ENCODE results near the gene COL25A1. TPM values are rescaled to one million over a fixed set of nuclear protein-coding genes. Genes with fewer than 3 reads are reported as not detected.
"Not testable (repeated sequence)": the region's sequence is repeated elsewhere in the genome, so short reads cannot be mapped to it uniquely, and the experiment has no call there.

Gene COL25A1
- total and polyA plus RNA-seq, 2 donors: 0.75 to 1.5 TPM

DNA sequence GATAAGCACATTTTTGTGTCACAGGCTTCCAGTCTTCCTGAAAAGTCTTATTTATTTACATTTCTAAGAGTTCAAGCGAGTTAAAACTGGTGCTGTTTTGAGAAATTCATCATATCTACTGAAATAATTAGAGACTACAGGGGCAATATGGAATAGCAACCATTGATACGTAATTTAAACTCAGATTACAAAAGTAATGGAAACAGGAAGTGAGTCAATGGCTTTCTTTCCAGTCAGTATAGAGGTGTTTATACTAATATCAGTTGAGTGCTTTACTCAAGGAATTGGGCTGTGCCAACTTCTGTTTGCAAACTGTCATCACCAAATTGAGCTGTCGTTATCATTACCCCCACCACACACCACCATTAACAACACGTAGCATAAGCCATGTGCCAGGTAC, 222.7 kb downstream of the COL25A1 start:
- no peaks in the 10 kb centered on the region for H3K27me3 ChIP-seq (ENCODE audit: control insufficient read depth in 2 of 2, insufficient read depth in 1 of 2, low read length in 1 of 2)
- WGBS: 95% methylated on average over 4 of the region's 4 CpGs
- no peaks in the 10 kb centered on the region for H3K9me3 ChIP-seq (ENCODE audit: control insufficient read depth in 2 of 2, insufficient read depth in 1 of 2, low read length in 1 of 2)
- no peak overlapping the region for H3K27ac ChIP-seq (ENCODE audit: low read depth in 1 of 2, low read length in 1 of 2)
- no peak for DNase-seq (ENCODE audit: low read depth in 6 of 9, low spot score in 9 of 9)
- no peaks in the 10 kb centered on the region for H3K4me1 ChIP-seq (ENCODE audit: control insufficient read depth in 2 of 2, insufficient read depth in 2 of 2, low read length in 2 of 2)
- H3K4me3 ChIP-seq (ENCODE audit: low read length in 2 of 2): no peak overlapping the region
- H3K36me3 ChIP-seq (ENCODE audit: control insufficient read depth in 2 of 2, insufficient read depth in 2 of 2, low read length in 1 of 2): no peaks in the 10 kb centered on the region

DNA sequence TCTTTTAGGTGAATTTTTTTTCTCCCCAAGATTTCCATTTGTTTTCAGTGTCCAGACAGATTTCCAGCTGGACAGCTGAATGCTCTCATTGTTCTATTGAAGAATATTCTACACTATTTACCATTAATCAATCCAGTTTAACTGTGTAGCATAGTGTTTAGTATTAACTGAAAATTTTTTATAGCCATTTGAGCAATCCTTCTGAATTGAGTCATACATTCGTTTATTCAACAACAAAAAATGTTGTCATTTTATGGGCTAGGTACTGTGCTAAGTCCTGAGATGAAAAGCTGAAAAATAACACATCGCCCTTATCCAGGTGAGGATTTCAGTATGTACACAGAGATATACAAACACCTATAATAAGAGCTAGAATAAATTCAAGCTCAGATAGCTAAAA, 223.3 kb downstream of the COL25A1 start:
- H3K27me3 ChIP-seq (ENCODE audit: control insufficient read depth in 2 of 2, insufficient read depth in 1 of 2, low read length in 1 of 2): no peaks in the 10 kb centered on the region
- no peaks in the 10 kb centered on the region for H3K9me3 ChIP-seq (ENCODE audit: control insufficient read depth in 2 of 2, insufficient read depth in 1 of 2, low read length in 1 of 2)
- H3K36me3 ChIP-seq (ENCODE audit: control insufficient read depth in 2 of 2, insufficient read depth in 2 of 2, low read length in 1 of 2): no peaks in the 10 kb centered on the region
- no peak for DNase-seq (ENCODE audit: low read depth in 6 of 9, low spot score in 9 of 9)
- H3K4me1 ChIP-seq (ENCODE audit: control insufficient read depth in 2 of 2, insufficient read depth in 2 of 2, low read length in 2 of 2): no peaks in the 10 kb centered on the region
- 93% methylated on average over 2 of the region's 2 CpGs for WGBS
- H3K27ac ChIP-seq (ENCODE audit: low read depth in 1 of 2, low read length in 1 of 2): no peak overlapping the region
- H3K4me3 ChIP-seq (ENCODE audit: low read length in 2 of 2): no peak overlapping the region

DNA sequence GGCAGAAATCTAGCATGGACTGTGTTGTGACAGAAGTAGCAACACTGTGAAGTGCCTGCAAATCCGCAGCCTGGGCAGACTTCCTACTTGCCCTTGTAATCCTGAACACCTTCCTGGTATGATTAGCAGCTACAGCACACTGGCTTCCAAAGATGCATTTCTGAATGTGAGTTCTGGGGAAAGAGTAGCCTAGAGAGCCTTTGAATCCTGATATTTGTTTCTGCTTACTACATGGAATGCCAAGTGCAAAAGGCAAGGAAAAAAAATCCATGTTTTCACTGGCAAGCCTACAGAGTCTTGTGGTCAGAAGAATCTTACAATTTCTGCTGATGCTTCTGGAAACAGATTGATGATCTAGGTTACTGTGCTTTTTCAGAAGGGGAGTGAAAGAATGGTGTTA, 223.7 kb downstream of the COL25A1 start:
- no peak for DNase-seq (ENCODE audit: low read depth in 6 of 9, low spot score in 9 of 9)
- 97% methylated on average over 1 of the region's 1 CpG for WGBS
- H3K27ac ChIP-seq (ENCODE audit: low read depth in 1 of 2, low read length in 1 of 2): no peak overlapping the region

GRCh38 chr4:109077505-109077904, 225.0 kb downstream of the COL25A1 start:
- DNase-seq (ENCODE audit: low read depth in 6 of 9, low spot score in 9 of 9): no peak
- Histone ChIP-seq H3K27me3 (ENCODE audit: control insufficient read depth in 2 of 2, insufficient read depth in 1 of 2, low read length in 1 of 2) (no peaks in the 10 kb centered on the region), H3K27ac (ENCODE audit: low read depth in 1 of 2, low read length in 1 of 2) (no peak overlapping the region), H3K4me1 (ENCODE audit: control insufficient read depth in 2 of 2, insufficient read depth in 2 of 2, low read length in 2 of 2) (no peaks in the 10 kb centered on the region), H3K36me3 (ENCODE audit: control insufficient read depth in 2 of 2, insufficient read depth in 2 of 2, low read length in 1 of 2) (no peaks in the 10 kb centered on the region), H3K4me3 (ENCODE audit: low read length in 2 of 2) (no peak overlapping the region), H3K9me3 (ENCODE audit: control insufficient read depth in 2 of 2, insufficient read depth in 1 of 2, low read length in 1 of 2) (peaks cover 0 to 3% of the 10 kb centered on the region in 2 donors)
- WGBS: 98% methylated on average over 3 of the region's 3 CpGs

More for the DNA sequence above, 223.7 kb downstream of the COL25A1 start:
- Histone ChIP-seq H3K9me3 (ENCODE audit: control insufficient read depth in 2 of 2, insufficient read depth in 1 of 2, low read length in 1 of 2) (no peaks in the 10 kb centered on the region), H3K36me3 (ENCODE audit: control insufficient read depth in 2 of 2, insufficient read depth in 2 of 2, low read length in 1 of 2) (no peaks in the 10 kb centered on the region), H3K4me3 (ENCODE audit: low read length in 2 of 2) (no peak overlapping the region), H3K27me3 (ENCODE audit: control insufficient read depth in 2 of 2, insufficient read depth in 1 of 2, low read length in 1 of 2) (no peaks in the 10 kb centered on the region), H3K4me1 (ENCODE audit: control insufficient read depth in 2 of 2, insufficient read depth in 2 of 2, low read length in 2 of 2) (no peaks in the 10 kb centered on the region)

DNA sequence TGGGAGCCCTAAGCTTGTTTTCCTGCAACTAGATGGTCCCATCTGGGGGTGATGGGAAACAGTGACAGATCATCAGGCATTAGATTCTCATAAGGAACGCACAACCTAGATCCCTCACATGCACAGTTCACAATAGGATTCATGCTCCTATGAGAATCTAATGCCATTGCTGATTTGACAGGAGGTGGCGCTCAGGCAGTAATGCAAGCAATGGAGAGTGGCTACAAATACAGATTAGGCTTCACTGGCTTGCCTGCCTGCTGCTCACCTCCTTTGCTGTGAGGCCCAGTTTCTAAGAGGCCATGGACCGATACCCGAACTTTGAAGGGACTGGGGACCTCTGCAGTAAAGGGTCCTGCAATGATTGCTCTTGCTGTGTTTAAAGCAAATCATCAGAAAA, 225.7 kb downstream of the COL25A1 start:
- not testable (repeated sequence) for H3K27me3 ChIP-seq (ENCODE audit: control insufficient read depth in 2 of 2, insufficient read depth in 1 of 2, low read length in 1 of 2); H3K4me1 ChIP-seq (ENCODE audit: control insufficient read depth in 2 of 2, insufficient read depth in 2 of 2, low read length in 2 of 2); DNase-seq (ENCODE audit: low read depth in 6 of 9, low spot score in 9 of 9); H3K27ac ChIP-seq (ENCODE audit: low read depth in 1 of 2, low read length in 1 of 2); H3K4me3 ChIP-seq (ENCODE audit: low read length in 2 of 2); H3K9me3 ChIP-seq (ENCODE audit: control insufficient read depth in 2 of 2, insufficient read depth in 1 of 2, low read length in 1 of 2); H3K36me3 ChIP-seq (ENCODE audit: control insufficient read depth in 2 of 2, insufficient read depth in 2 of 2, low read length in 1 of 2)
- whole genome bisulfite sequencing: 99% methylated on average over 4 of the region's 4 CpGs

- Histone ChIP-seq H3K9me3 (ENCODE audit: control insufficient read depth in 2 of 2, insufficient read depth in 1 of 2, low read length in 1 of 2) (peaks cover 0 to 3% of the 10 kb centered on the region in 2 donors), H3K4me3 (ENCODE audit: low read length in 2 of 2) (no peak overlapping the region), H3K36me3 (ENCODE audit: control insufficient read depth in 2 of 2, insufficient read depth in 2 of 2, low read length in 1 of 2) (no peaks in the 10 kb centered on the region), H3K4me1 (ENCODE audit: control insufficient read depth in 2 of 2, insufficient read depth in 2 of 2, low read length in 2 of 2) (no peaks in the 10 kb centered on the region), H3K27ac (ENCODE audit: low read depth in 1 of 2, low read length in 1 of 2) (no peak overlapping the region), H3K27me3 (ENCODE audit: control insufficient read depth in 2 of 2, insufficient read depth in 1 of 2, low read length in 1 of 2) (no peaks in the 10 kb centered on the region)
- 92% methylated on average over 3 of the region's 3 CpGs for WGBS
- no peak for DNase-seq (ENCODE audit: low read depth in 6 of 9, low spot score in 9 of 9)
Observed at GRCh38 chr4:109075621-109076020, 226.8 kb downstream of the COL25A1 start.

GRCh38 chr4:109072595-109072994, 229.9 kb downstream of the COL25A1 start:
- Histone ChIP-seq H3K36me3 (ENCODE audit: control insufficient read depth in 2 of 2, insufficient read depth in 2 of 2, low read length in 1 of 2) (no peaks in the 10 kb centered on the region), H3K4me1 (ENCODE audit: control insufficient read depth in 2 of 2, insufficient read depth in 2 of 2, low read length in 2 of 2) (no peaks in the 10 kb centered on the region), H3K27ac (ENCODE audit: low read depth in 1 of 2, low read length in 1 of 2) (no peak overlapping the region), H3K27me3 (ENCODE audit: control insufficient read depth in 2 of 2, insufficient read depth in 1 of 2, low read length in 1 of 2) (no peaks in the 10 kb centered on the region), H3K9me3 (ENCODE audit: control insufficient read depth in 2 of 2, insufficient read depth in 1 of 2, low read length in 1 of 2) (peaks cover 0 to 3% of the 10 kb centered on the region in 2 donors), H3K4me3 (ENCODE audit: low read length in 2 of 2) (no peak overlapping the region)
- WGBS: 94% methylated on average over 2 of the region's 2 CpGs
- DNase-seq (ENCODE audit: low read depth in 6 of 9, low spot score in 9 of 9): no peak

- H3K36me3 ChIP-seq (ENCODE audit: control insufficient read depth in 2 of 2, insufficient read depth in 2 of 2, low read length in 1 of 2); H3K4me1 ChIP-seq (ENCODE audit: control insufficient read depth in 2 of 2, insufficient read depth in 2 of 2, low read length in 2 of 2); H3K9me3 ChIP-seq (ENCODE audit: control insufficient read depth in 2 of 2, insufficient read depth in 1 of 2, low read length in 1 of 2); DNase-seq (ENCODE audit: low read depth in 6 of 9, low spot score in 9 of 9); H3K4me3 ChIP-seq (ENCODE audit: low read length in 2 of 2); H3K27me3 ChIP-seq (ENCODE audit: control insufficient read depth in 2 of 2, insufficient read depth in 1 of 2, low read length in 1 of 2); H3K27ac ChIP-seq (ENCODE audit: low read depth in 1 of 2, low read length in 1 of 2): not testable (repeated sequence)
- 92% methylated on average over 7 of the region's 7 CpGs for WGBS
Observed at GRCh38 chr4:109070677-109071076, 231.8 kb downstream of the COL25A1 start.

GRCh38 chr4:109067508-109068235, 234.8 kb downstream of the COL25A1 start:
- Histone ChIP-seq H3K4me3 (ENCODE audit: low read length in 2 of 2) (no peak overlapping the region), H3K27me3 (ENCODE audit: control insufficient read depth in 2 of 2, insufficient read depth in 1 of 2, low read length in 1 of 2) (no peaks in the 10 kb centered on the region), H3K4me1 (ENCODE audit: control insufficient read depth in 2 of 2, insufficient read depth in 2 of 2, low read length in 2 of 2) (no peaks in the 10 kb centered on the region), H3K36me3 (ENCODE audit: control insufficient read depth in 2 of 2, insufficient read depth in 2 of 2, low read length in 1 of 2) (no peaks in the 10 kb centered on the region), H3K27ac (ENCODE audit: low read depth in 1 of 2, low read length in 1 of 2) (no peak overlapping the region), H3K9me3 (ENCODE audit: control insufficient read depth in 2 of 2, insufficient read depth in 1 of 2, low read length in 1 of 2) (no peaks in the 10 kb centered on the region)
- no peak for DNase-seq (ENCODE audit: low read depth in 6 of 9, low spot score in 9 of 9)
- 88% methylated on average over 4 of the region's 4 CpGs for WGBS
